Endothelial cell of umbilical vein (primary cell): Measurements from ENCODE around the gene IRS1. TPM values are rescaled to one million over a fixed set of nuclear protein-coding genes. Genes with fewer than 3 reads are reported as not detected.

Experiments
- BruUV-seq: library from RNA; stranded (reverse); fragments of 400-500 nt; replicated peaks from 2 replicates; lab custom pipeline; 2021; lab: Mats Ljungman, UMichigan
- CTCF ChIA-PET: fragments of 300-600, 350-600 bp; sonication (Branson Sonifier 250); formaldehyde crosslinking; loops from one replicate; lab custom pipeline; 2021; ENCODE audit warnings: antibody characterized with exemption, inconsistent platforms; lab: Charles Lee
- POLR2A ChIA-PET: fragments of 300-600, 350-600 bp; sonication (Branson Sonifier 250); formaldehyde crosslinking; loops from one replicate; lab custom pipeline; 2021; ENCODE audit warnings: antibody characterized with exemption, inconsistent platforms; lab: Charles Lee
- DNase-seq: peaks from one replicate; pipeline ENCODE4 v3.0.0-alpha.2; 2011; ENCODE audit warnings: low read depth, low spot score
- FAIRE-seq: peaks from 2 replicates; lab custom pipeline; 2011; peaks lifted over from hg19 to GRCh38; lab: Jason Lieb, UNC
- H2AFZ ChIP-seq: 2 replicates; pipeline ENCODE4 v1.6.0; 2012; ENCODE audit warnings: low read depth, low read length, control low read depth, inconsistent platforms
- H3K27ac ChIP-seq: 2 replicates; pipeline ENCODE4 v1.5.1; 2011; ENCODE audit warnings: low read depth, mild to moderate bottlenecking, control low read depth, low read length, moderate library complexity; ENCODE audit not compliant: insufficient read depth
- H3K27me3 ChIP-seq, 2 experiments: 2 replicates each; pipeline versions ENCODE4 v1.6.0 to v1.6.1; 2011; ENCODE audit warnings: low read length in 2 of 2, mixed read lengths in 1 of 2; ENCODE audit not compliant: control insufficient read depth in 2 of 2, insufficient read depth in 2 of 2
- H3K36me3 ChIP-seq, 2 experiments: 2 replicates in 1 of 2; 3 replicates in 1 of 2; pipeline ENCODE4 v1.5.1; 2011; ENCODE audit warnings: low read length in 2 of 2, mild to moderate bottlenecking in 1 of 2, moderate library complexity in 1 of 2; ENCODE audit not compliant: control insufficient read depth in 2 of 2, insufficient read depth in 2 of 2; ENCODE audit errors: extremely low read depth in 1 of 2
- H3K4me1 ChIP-seq: 3 replicates; pipeline ENCODE4 v1.5.1; 2011; ENCODE audit warnings: mild to moderate bottlenecking, low read length; ENCODE audit not compliant: control insufficient read depth, insufficient read depth; ENCODE audit errors: extremely low read depth
- H3K4me2 ChIP-seq: 2 replicates; pipeline ENCODE4 v1.6.1; 2011; ENCODE audit warnings: low read length, control low read depth, mixed read lengths; ENCODE audit not compliant: insufficient read depth
- H3K4me3 ChIP-seq, 3 experiments: fragments of 200-600 bp in 1 of 3; sonication (generic), shearing (Covaris generic) in 1 of 3; replicated peaks in 1 of 3; 2 replicates each; pipeline ENCODE4 v1.5.1; 2011 to 2016; ENCODE audit warnings: control low read depth in 3 of 3, low read length in 3 of 3, mild to moderate bottlenecking in 2 of 3, inconsistent platforms in 1 of 3, low read depth in 1 of 3, moderate library complexity in 1 of 3; ENCODE audit not compliant: insufficient read depth in 1 of 3
- H3K79me2 ChIP-seq: 2 replicates; pipeline ENCODE4 v1.6.0; 2012; ENCODE audit warnings: low read length, inconsistent platforms; ENCODE audit not compliant: control insufficient read depth, insufficient read depth
- H3K9ac ChIP-seq: replicated peaks from 2 replicates; pipeline ENCODE3; 2011; ENCODE audit warnings: low read length, control low read depth; ENCODE audit not compliant: insufficient read depth; ENCODE audit errors: extremely low read depth
- H3K9me1 ChIP-seq: replicated peaks from 3 replicates; pipeline ENCODE4 v1.6.0; 2011; ENCODE audit warnings: mild to moderate bottlenecking, low read length; ENCODE audit not compliant: control insufficient read depth, insufficient read depth; ENCODE audit errors: extremely low read depth
- H3K9me3 ChIP-seq: replicated peaks from 2 replicates; pipeline ENCODE4 v1.5.1; 2012; ENCODE audit warnings: low read length, inconsistent platforms; ENCODE audit not compliant: control insufficient read depth, insufficient read depth
- H4K20me1 ChIP-seq: replicated peaks from 2 replicates; pipeline ENCODE3; 2011; ENCODE audit warnings: mild to moderate bottlenecking, low read length; ENCODE audit not compliant: control insufficient read depth, insufficient read depth; ENCODE audit errors: extremely low read depth
- CTCF ChIP-seq, 2 donors: IDR thresholded peaks; 1 replicate in 1 of 2; 2 replicates in 1 of 2; pipeline ENCODE4 v1.5.1; 2011; ENCODE audit warnings: low read length in 2 of 2, mild to moderate bottlenecking in 2 of 2, moderate library complexity in 2 of 2, control low read depth in 1 of 2, inconsistent platforms in 1 of 2, low read depth in 1 of 2; ENCODE audit not compliant: insufficient read depth in 1 of 2; ENCODE audit errors: extremely low read depth in 1 of 2
- JUN ChIP-seq: IDR thresholded peaks from 2 replicates; pipeline ENCODE4 v1.6.1; 2011; ENCODE audit warnings: borderline replicate concordance, low read depth; ENCODE audit not compliant: insufficient read length, insufficient read depth
- POLR2AphosphoS5 ChIP-seq: IDR thresholded peaks from 2 replicates; pipeline ENCODE4 v1.6.1; 2012; ENCODE audit warnings: low read depth, mild to moderate bottlenecking, control low read depth, low read length, moderate library complexity; ENCODE audit not compliant: insufficient read depth
- dilution Hi-C: fragments of 300-500 bp; cut with MboI; formaldehyde crosslinking; loops from one replicate; pipeline ENCODE4 v1.15.0; 2019; ENCODE audit warnings: low sequenced_read_pairs; ENCODE audit not compliant: extremely low pct_ligation_motif_present
- intact Hi-C: fragments of 100-400 bp; cut with micrococcal nuclease; formaldehyde crosslinking; loops from one replicate; pipeline ENCODE4 v1.10.0; 2022
- polyA plus RNA-seq, 4 experiments: library from polyadenylated mRNA; depleted of rRNA in 3 of 4; stranded (reverse) in 3 of 4; unstranded in 1 of 4; fragments of >200 nt; gene quantifications; 2 replicates each; pipeline versions ENCODE4 v1.2.1 to v1.2.3, GENCODE V29; 2011 to 2012; ENCODE audit warnings: missing spikeins in 1 of 4
- total RNA-seq: library from RNA; stranded (reverse); gene quantifications from 2 replicates; pipeline ENCODE4 v1.2.3, GENCODE V29; 2021

Gene IRS1
- total and polyA plus RNA-seq, 2 donors (not counting 3 experiments of a cell fraction or from before 2014, with no cell fraction given), result 0.10 to 0.11 TPM

- ChIA-PET CTCF (interaction anchor here (0.7 kb wide), 1 partner anchor 10 kb away, joined by 3 read pairs; no protein-coding TSS in a partner anchor), POLR2A (no interaction called here)
- intact Hi-C loops, result no loop called here
These were observed 32.4 kb upstream of the IRS1 start for GRCh38 chr2:226832061-226832460.

GRCh38 chr2:226831266-226831665, 31.6 kb upstream of the IRS1 start:
- no TSS peak for BruUV-seq

More at GRCh38 chr2:226832061-226832460, 32.4 kb upstream of the IRS1 start:
- peaks cover 15% of the 10 kb centered on the region for H3K4me1 ChIP-seq
- no peak overlapping the region for H3K4me2 ChIP-seq
- H3K9me1 ChIP-seq, result no peaks in the 10 kb centered on the region
- no peak for TF ChIP-seq JUN
- no peak for TF ChIP-seq CTCF (IDR thresholded peaks at IDR 0.05; ENCODE audit: extremely low read depth in 1 of 2, insufficient read depth in 1 of 2, low read depth in 1 of 2, low read length in 2 of 2)
- no peaks in the 10 kb centered on the region for H4K20me1 ChIP-seq
- H3K27me3 ChIP-seq, result no peaks in the 10 kb centered on the region
- peaks cover under 1% of the 10 kb centered on the region for H3K79me2 ChIP-seq
- H3K36me3 ChIP-seq, result no peaks in the 10 kb centered on the region
- H2AFZ ChIP-seq, result no peak overlapping the region
- no peak overlapping the region for H3K9ac ChIP-seq
- DNase-seq (no peak), FAIRE-seq (no peak)
- H3K27ac ChIP-seq, result no peak overlapping the region
- H3K9me3 ChIP-seq, result no peaks in the 10 kb centered on the region
- no peak overlapping the region for H3K4me3 ChIP-seq
- no TSS peak for BruUV-seq
- dilution Hi-C loops, result no loop called here

More at GRCh38 chr2:226831266-226831665, 31.6 kb upstream of the IRS1 start:
- no peaks in the 10 kb centered on the region for H4K20me1 ChIP-seq
- CTCF ChIA-PET, result no interaction called here
- no peaks in the 10 kb centered on the region for H3K36me3 ChIP-seq
- H3K27ac ChIP-seq, result no peak overlapping the region
- H3K4me3 ChIP-seq, result no peak overlapping the region
- intact Hi-C loops, result no loop called here
- no peaks in the 10 kb centered on the region for H3K9me3 ChIP-seq
- no peak overlapping the region for H3K4me2 ChIP-seq
- TF ChIP-seq JUN (no peak), POLR2AphosphoS5 (no peak)
- FAIRE-seq (no peak), DNase-seq (no peak)
- H3K9me1 ChIP-seq, result no peaks in the 10 kb centered on the region
- dilution Hi-C loops, result no loop called here
- H3K9ac ChIP-seq, result no peak overlapping the region
- peaks cover 8% of the 10 kb centered on the region for H3K4me1 ChIP-seq
- POLR2A ChIA-PET, result no interaction called here
- no peaks in the 10 kb centered on the region for H3K79me2 ChIP-seq
- no peak overlapping the region for H2AFZ ChIP-seq
- H3K27me3 ChIP-seq, result no peaks in the 10 kb centered on the region
